ENCODE measurements around the gene BTBD19. TPM values are rescaled to one million over a fixed set of nuclear protein-coding genes. Genes with fewer than 3 reads are reported as not detected.
"Not testable (repeated sequence)": the region's sequence is repeated elsewhere in the genome, so short reads cannot be mapped to it uniquely, and the experiment has no call there.

Gene BTBD19
- polyA plus RNA-seq, 1 of the 3 experiments (the other 2 are of a cell fraction), result 36.9 TPM

DNA sequence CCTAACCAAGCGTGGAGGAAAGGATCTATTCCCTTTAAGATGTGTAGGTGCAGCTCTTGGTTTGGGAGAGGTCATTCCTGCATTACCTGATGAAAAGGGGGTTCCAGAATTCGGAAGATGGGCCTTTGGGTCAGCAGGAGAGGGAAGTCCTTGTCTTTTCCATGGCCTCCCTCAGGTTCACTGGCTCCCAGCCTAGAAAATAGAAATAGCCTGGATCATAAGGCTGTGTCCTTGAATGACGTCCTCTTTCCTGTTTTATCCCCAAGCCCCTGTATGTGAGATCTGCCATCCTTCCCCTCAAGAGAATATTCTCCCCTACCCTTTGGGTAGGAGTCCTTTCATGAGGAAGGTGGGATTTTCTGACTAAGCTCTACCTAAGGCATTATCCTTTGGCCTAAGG, 47.4 kb upstream of the BTBD19 start:
- H3K4me1 ChIP-seq (ENCODE audit: control insufficient read depth in 1 of 2, insufficient read depth in 2 of 2, low read depth in 1 of 2, low read length in 1 of 2), result no peaks in the 10 kb centered on the region
- ChIA-PET CTCF (no interaction called here), POLR2A (interaction anchor here (1.3 kb wide), 1 partner anchor 14 kb away, joined by 3 read pairs; the partner anchor contains the start of gene RPS8)
- H3F3A ChIP-seq (replicated peaks; ENCODE audit: insufficient read depth), result no peaks in the 10 kb centered on the region
- no peak overlapping the region for H2AFZ ChIP-seq (ENCODE audit: low read depth)
- no peaks in the 10 kb centered on the region for H3K79me2 ChIP-seq (ENCODE audit: insufficient read depth)
- H3K27ac ChIP-seq (ENCODE audit: low read depth in 2 of 2, low read length in 1 of 2), result no peak overlapping the region
- TF ChIP-seq, protein P1, sequence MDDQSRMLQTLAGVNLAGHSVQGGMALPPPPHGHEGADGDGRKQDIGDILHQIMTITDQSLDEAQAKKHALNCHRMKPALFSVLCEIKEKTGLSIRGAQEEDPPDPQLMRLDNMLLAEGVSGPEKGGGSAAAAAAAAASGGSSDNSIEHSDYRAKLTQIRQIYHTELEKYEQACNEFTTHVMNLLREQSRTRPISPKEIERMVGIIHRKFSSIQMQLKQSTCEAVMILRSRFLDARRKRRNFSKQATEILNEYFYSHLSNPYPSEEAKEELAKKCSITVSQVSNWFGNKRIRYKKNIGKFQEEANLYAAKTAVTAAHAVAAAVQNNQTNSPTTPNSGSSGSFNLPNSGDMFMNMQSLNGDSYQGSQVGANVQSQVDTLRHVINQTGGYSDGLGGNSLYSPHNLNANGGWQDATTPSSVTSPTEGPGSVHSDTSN (IDR thresholded peaks at IDR 0.05), result no peak
- TF ChIP-seq POLR2AphosphoS5 (IDR thresholded peaks at IDR 0.05; ENCODE audit: low read depth, low read length), result no peak
- TF ChIP-seq TCF12 (IDR thresholded peaks at IDR 0.05), result no peak
- no peak for TF ChIP-seq TAF1 (IDR thresholded peaks at IDR 0.05; ENCODE audit: borderline replicate concordance, low read depth, low read length)
- TF ChIP-seq FOXJ3 (CRISPR knock-in tag; IDR thresholded peaks at IDR 0.05), result no peak
- TF ChIP-seq, protein P2, sequence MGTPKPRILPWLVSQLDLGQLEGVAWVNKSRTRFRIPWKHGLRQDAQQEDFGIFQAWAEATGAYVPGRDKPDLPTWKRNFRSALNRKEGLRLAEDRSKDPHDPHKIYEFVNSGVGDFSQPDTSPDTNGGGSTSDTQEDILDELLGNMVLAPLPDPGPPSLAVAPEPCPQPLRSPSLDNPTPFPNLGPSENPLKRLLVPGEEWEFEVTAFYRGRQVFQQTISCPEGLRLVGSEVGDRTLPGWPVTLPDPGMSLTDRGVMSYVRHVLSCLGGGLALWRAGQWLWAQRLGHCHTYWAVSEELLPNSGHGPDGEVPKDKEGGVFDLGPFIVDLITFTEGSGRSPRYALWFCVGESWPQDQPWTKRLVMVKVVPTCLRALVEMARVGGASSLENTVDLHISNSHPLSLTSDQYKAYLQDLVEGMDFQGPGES (IDR thresholded peaks at IDR 0.05; ENCODE audit: low read depth, low read length), result no peak
- TF ChIP-seq MXI1 (IDR thresholded peaks at IDR 0.05; ENCODE audit: low read depth, low read length), result no peak
- TF ChIP-seq TEAD4 (IDR thresholded peaks at IDR 0.05; ENCODE audit: borderline replicate concordance, insufficient read depth), result no peak
- TF ChIP-seq, protein P3, sequence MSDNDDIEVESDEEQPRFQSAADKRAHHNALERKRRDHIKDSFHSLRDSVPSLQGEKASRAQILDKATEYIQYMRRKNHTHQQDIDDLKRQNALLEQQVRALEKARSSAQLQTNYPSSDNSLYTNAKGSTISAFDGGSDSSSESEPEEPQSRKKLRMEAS (IDR thresholded peaks at IDR 0.05; ENCODE audit: low read depth), result no peak
- no peak for TF ChIP-seq EZH2phosphoT487 (IDR thresholded peaks at IDR 0.05; ENCODE audit: borderline replicate concordance, low read depth)
- whole genome bisulfite sequencing (ENCODE audit: low lambda C conversion rate), result 96% methylated on average over 3 of the region's 3 CpGs
- no peak overlapping the region for H3K4me3 ChIP-seq (ENCODE audit: low read depth in 2 of 2, low read length in 1 of 2)
- DNase-seq, result no peak
- no peaks in the 10 kb centered on the region for H3K27me3 ChIP-seq (ENCODE audit: insufficient read depth)
- H3K4me2 ChIP-seq, result no peak overlapping the region
- H3K9me3 ChIP-seq, result no peaks in the 10 kb centered on the region
- no peak overlapping the region for H3K9ac ChIP-seq
- peaks cover 20 to 45% of the 10 kb centered on the region in 2 experiments for H3K36me3 ChIP-seq (replicated peaks in 1 of 2; ENCODE audit: control insufficient read depth in 1 of 2, insufficient read depth in 2 of 2, low read length in 1 of 2)
- no peaks in the 10 kb centered on the region for H4K20me1 ChIP-seq (ENCODE audit: insufficient read depth)
- H3K9me2 ChIP-seq, result no peaks in the 10 kb centered on the region

DNA sequence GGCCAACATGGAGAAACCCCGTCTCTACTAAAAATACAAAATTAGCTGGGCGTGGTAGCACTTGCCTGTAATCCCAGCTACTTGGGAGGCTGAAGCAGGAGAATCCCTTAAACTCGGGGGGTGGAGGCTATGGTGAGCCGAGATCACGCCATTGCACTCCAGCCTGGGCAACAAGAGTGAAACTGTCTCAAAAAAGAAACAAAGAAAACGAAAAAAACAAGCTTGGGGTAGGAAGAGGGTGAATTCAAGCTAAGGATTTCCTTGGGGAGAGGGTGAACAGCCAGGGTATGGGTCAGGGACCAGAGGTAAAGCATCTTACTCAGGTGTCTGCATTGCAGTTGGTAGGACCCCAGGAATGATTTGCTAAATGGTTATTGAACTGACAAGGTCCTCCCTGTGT, 41.9 kb upstream of the BTBD19 start:
- H3K9ac ChIP-seq; H3F3A ChIP-seq (replicated peaks; ENCODE audit: insufficient read depth); H4K20me1 ChIP-seq (ENCODE audit: insufficient read depth); H3K4me2 ChIP-seq; H3K9me2 ChIP-seq; H3K79me2 ChIP-seq (ENCODE audit: insufficient read depth); H3K4me3 ChIP-seq (ENCODE audit: low read depth in 2 of 2, low read length in 1 of 2); DNase-seq; H2AFZ ChIP-seq (ENCODE audit: low read depth); H3K27ac ChIP-seq (ENCODE audit: low read depth in 2 of 2, low read length in 1 of 2); H3K27me3 ChIP-seq (ENCODE audit: insufficient read depth); H3K9me3 ChIP-seq; H3K4me1 ChIP-seq (ENCODE audit: control insufficient read depth in 1 of 2, insufficient read depth in 2 of 2, low read depth in 1 of 2, low read length in 1 of 2): not testable (repeated sequence)
- 93% methylated on average over 6 of the region's 6 CpGs for WGBS (ENCODE audit: low lambda C conversion rate)
- POLR2A ChIA-PET, result interaction anchor here (2.5 kb wide), 1 partner anchor 9 kb away, joined by 13 read pairs; the partner anchor contains the start of gene RPS8
- peaks cover 15 to 16% of the 10 kb centered on the region in 2 experiments for H3K36me3 ChIP-seq (replicated peaks in 1 of 2; ENCODE audit: control insufficient read depth in 1 of 2, insufficient read depth in 2 of 2, low read length in 1 of 2)
- CTCF ChIA-PET, result interaction anchor here (1.1 to 2.2 kb wide), 2 partner anchors 19 to 37 kb away, joined by 3 to 5 read pairs; no protein-coding TSS in a partner anchor

All from SK-N-SH (cell line).